ENCODE measurements around the gene BOK. TPM values are rescaled to one million over a fixed set of nuclear protein-coding genes. Genes with fewer than 3 reads are reported as not detected.
A peak's percentile ranks its signal among the peaks of the same experiment; 100 is the strongest.

The BOK gene
- total RNA-seq, 2 experiments from 2014 or later: not detected

- POLR2A ChIA-PET: no interaction called here
- Mint-ChIP-seq H3K27me3 (no peaks in the 10 kb centered on the region), H3K27ac (no peak overlapping the region), H3K4me1 (no peaks in the 10 kb centered on the region), H3K4me3 (no peak overlapping the region), H3K9me3 (no peaks in the 10 kb centered on the region), H3K36me3 (ENCODE audit: low read depth) (no peaks in the 10 kb centered on the region)
- CTCF ChIA-PET: no interaction called here
- no peak for DNase-seq
Observed at GRCh38 chr2:241531161-241531722, 27.3 kb upstream of the BOK start.

GRCh38 chr2:241532168-241532567, 26.4 kb upstream of the BOK start:
- Mint-ChIP-seq H3K27me3 (no peaks in the 10 kb centered on the region), H3K27ac (no peak overlapping the region), H3K9me3 (no peaks in the 10 kb centered on the region), H3K36me3 (ENCODE audit: low read depth) (no peaks in the 10 kb centered on the region), H3K4me3 (no peak overlapping the region), H3K4me1 (no peaks in the 10 kb centered on the region)
- ChIA-PET POLR2A (no interaction called here), CTCF (no interaction called here)
- no peak for DNase-seq

- POLR2A ChIA-PET: no interaction called here
- H3K27ac Mint-ChIP-seq: peak overlapping the region; percentile 64
- H3K4me1 Mint-ChIP-seq: no peaks in the 10 kb centered on the region
- no peak for DNase-seq
- CTCF ChIA-PET: no interaction called here
- no peaks in the 10 kb centered on the region for H3K27me3 Mint-ChIP-seq
- no peaks in the 10 kb centered on the region for H3K36me3 Mint-ChIP-seq (ENCODE audit: low read depth)
- H3K9me3 Mint-ChIP-seq: no peaks in the 10 kb centered on the region
- no peak overlapping the region for H3K4me3 Mint-ChIP-seq
Observed at GRCh38 chr2:241532733-241533601, 25.6 kb upstream of the BOK start.

GRCh38 chr2:241534293-241534692, 24.3 kb upstream of the BOK start:
- no peaks in the 10 kb centered on the region for H3K9me3 Mint-ChIP-seq
- no peak for DNase-seq
- POLR2A ChIA-PET: no interaction called here
- no peaks in the 10 kb centered on the region for H3K36me3 Mint-ChIP-seq (ENCODE audit: low read depth)
- no peaks in the 10 kb centered on the region for H3K27me3 Mint-ChIP-seq
- H3K4me1 Mint-ChIP-seq: no peaks in the 10 kb centered on the region
- CTCF ChIA-PET: interaction anchor here (0.6 kb wide), 1 partner anchor 18 kb away, joined by 3 read pairs; no protein-coding TSS in a partner anchor
- H3K27ac Mint-ChIP-seq: no peak overlapping the region
- no peak overlapping the region for H3K4me3 Mint-ChIP-seq

GRCh38 chr2:241534701-241535375, 23.7 kb upstream of the BOK start:
- Mint-ChIP-seq H3K9me3 (no peaks in the 10 kb centered on the region), H3K4me1 (no peaks in the 10 kb centered on the region), H3K27me3 (no peaks in the 10 kb centered on the region), H3K4me3 (no peak overlapping the region), H3K36me3 (ENCODE audit: low read depth) (no peaks in the 10 kb centered on the region), H3K27ac (no peak overlapping the region)
- POLR2A ChIA-PET: no interaction called here
- CTCF ChIA-PET: interaction anchor here (0.6 kb wide), 1 partner anchor 19 kb away, joined by 3 read pairs; no protein-coding TSS in a partner anchor
- DNase-seq: no peak

GRCh38 chr2:241535871-241536655, 22.5 kb upstream of the BOK start:
- H3K27me3 Mint-ChIP-seq: peaks cover 4% of the 10 kb centered on the region
- POLR2A ChIA-PET: no interaction called here

GRCh38 chr2:241538838-241539615, 19.5 kb upstream of the BOK start:
- no peak for DNase-seq
- no peak overlapping the region for H3K27ac Mint-ChIP-seq
- CTCF ChIA-PET: interaction anchor here (1.1 kb wide), 1 partner anchor 23 kb away, joined by 4 read pairs; no protein-coding TSS in a partner anchor
- H3K4me1 Mint-ChIP-seq: peaks cover 3% of the 10 kb centered on the region
- peaks cover 3% of the 10 kb centered on the region for H3K36me3 Mint-ChIP-seq (ENCODE audit: low read depth)
- no peak overlapping the region for H3K4me3 Mint-ChIP-seq
- peaks cover 18% of the 10 kb centered on the region for H3K27me3 Mint-ChIP-seq
- POLR2A ChIA-PET: no interaction called here
- no peaks in the 10 kb centered on the region for H3K9me3 Mint-ChIP-seq

More at GRCh38 chr2:241535871-241536655, 22.5 kb upstream of the BOK start:
- H3K4me1 Mint-ChIP-seq: peaks cover 3% of the 10 kb centered on the region
- peaks cover 3% of the 10 kb centered on the region for H3K36me3 Mint-ChIP-seq (ENCODE audit: low read depth)
- CTCF ChIA-PET: interaction anchor here (1.1 to 1.2 kb wide), 2 partner anchors 11 to 17 kb away, joined by 3 read pairs; no protein-coding TSS in a partner anchor
- H3K27ac Mint-ChIP-seq: no peak overlapping the region
- H3K9me3 Mint-ChIP-seq: no peaks in the 10 kb centered on the region
- DNase-seq: no peak
- no peak overlapping the region for H3K4me3 Mint-ChIP-seq

- H3K36me3 Mint-ChIP-seq (ENCODE audit: low read depth): peaks cover 3% of the 10 kb centered on the region
- CTCF ChIA-PET: interaction anchor here (0.8 kb wide), 1 partner anchor 625 kb away, joined by 3 read pairs; no protein-coding TSS in a partner anchor
- no peak for DNase-seq
- H3K9me3 Mint-ChIP-seq: no peaks in the 10 kb centered on the region
- POLR2A ChIA-PET: no interaction called here
- H3K27me3 Mint-ChIP-seq: peaks cover 19% of the 10 kb centered on the region
- no peak overlapping the region for H3K4me3 Mint-ChIP-seq
- H3K4me1 Mint-ChIP-seq: peaks cover 3% of the 10 kb centered on the region
- H3K27ac Mint-ChIP-seq: no peak overlapping the region
Observed at GRCh38 chr2:241539616-241540374, 18.8 kb upstream of the BOK start.

- H3K4me3 Mint-ChIP-seq: peak overlapping the region; percentile 60
- CTCF ChIA-PET: interaction anchor here (0.8 kb wide), 1 partner anchor 626 kb away, joined by 3 read pairs; no protein-coding TSS in a partner anchor
- no peaks in the 10 kb centered on the region for H3K9me3 Mint-ChIP-seq
- POLR2A ChIA-PET: no interaction called here
- DNase-seq: no peak
- H3K27me3 Mint-ChIP-seq: peaks cover 19% of the 10 kb centered on the region
- H3K4me1 Mint-ChIP-seq: peaks cover 3% of the 10 kb centered on the region
- peaks cover 3% of the 10 kb centered on the region for H3K36me3 Mint-ChIP-seq (ENCODE audit: low read depth)
- H3K27ac Mint-ChIP-seq: no peak overlapping the region
Observed at GRCh38 chr2:241540401-241540770, 18.2 kb upstream of the BOK start.

GRCh38 chr2:241540771-241541561, 17.6 kb upstream of the BOK start:
- H3K27ac Mint-ChIP-seq: no peak overlapping the region
- H3K4me3 Mint-ChIP-seq: peak overlapping the region; percentile 60
- peaks cover 3% of the 10 kb centered on the region for H3K36me3 Mint-ChIP-seq (ENCODE audit: low read depth)
- peaks cover 19% of the 10 kb centered on the region for H3K27me3 Mint-ChIP-seq
- ChIA-PET CTCF (no interaction called here), POLR2A (no interaction called here)
- peak; percentile 73 for DNase-seq
- H3K9me3 Mint-ChIP-seq: no peaks in the 10 kb centered on the region
- H3K4me1 Mint-ChIP-seq: peaks cover 3% of the 10 kb centered on the region

Data from activated CD4-positive, alpha-beta T cell treated with anti-CD3 and anti-CD28 coated beads, Interleukin-2, amount 10 ng/mL, durations not matched to agents 7 days and 5 days (primary cell).